GM18505 (cell line): ENCODE data around the gene RBFOX1.

Experiments
- ATAC-seq: cut with Tn5 transposase; IDR thresholded peaks from one replicate; pipeline ENCODE4 v1.9.1; 2021; ENCODE audit not compliant: unreplicated experiment
- POLR2A ChIP-seq: IDR thresholded peaks from 4 replicates; pipeline ENCODE4 v1.6.1; 2011; ENCODE audit warnings: borderline replicate concordance; ENCODE audit not compliant: insufficient read depth, insufficient read length; ENCODE audit errors: extremely low read depth

The RBFOX1 gene

DNA sequence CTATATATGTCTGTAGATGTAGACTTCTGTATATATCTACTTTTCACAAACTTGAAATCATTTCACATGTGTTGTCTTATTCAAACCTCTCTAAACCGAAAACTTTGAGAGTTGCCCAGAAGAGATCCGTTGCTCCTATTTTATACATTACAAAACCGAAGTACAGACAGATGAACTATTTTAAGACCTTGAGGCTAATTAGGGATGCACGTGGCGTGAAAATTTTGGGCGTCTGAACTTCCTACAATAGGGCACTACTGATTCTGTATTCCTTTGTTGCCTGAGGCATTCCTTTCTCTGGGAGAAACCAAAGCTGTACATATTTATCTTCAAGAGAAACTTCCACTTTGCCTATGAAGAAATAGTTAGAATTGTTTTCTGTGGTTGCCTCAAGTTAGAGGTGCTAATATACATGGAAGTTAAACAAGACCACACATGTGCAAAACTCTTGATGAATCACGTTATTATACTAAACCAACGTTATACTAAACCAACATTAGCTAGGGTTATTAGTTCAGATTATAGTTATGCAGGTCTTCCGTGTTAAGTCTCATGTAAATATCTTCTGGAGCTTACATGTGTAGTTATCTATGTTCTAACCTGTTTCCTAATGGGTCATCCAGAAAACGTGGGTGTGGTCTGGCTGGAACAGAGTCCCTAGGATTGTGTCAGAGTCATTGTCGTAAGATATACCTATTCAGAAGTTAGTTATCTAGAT, 111.2 kb downstream of the RBFOX1 start:
- ATAC-seq, result no peak
- no peak for TF ChIP-seq POLR2A

DNA sequence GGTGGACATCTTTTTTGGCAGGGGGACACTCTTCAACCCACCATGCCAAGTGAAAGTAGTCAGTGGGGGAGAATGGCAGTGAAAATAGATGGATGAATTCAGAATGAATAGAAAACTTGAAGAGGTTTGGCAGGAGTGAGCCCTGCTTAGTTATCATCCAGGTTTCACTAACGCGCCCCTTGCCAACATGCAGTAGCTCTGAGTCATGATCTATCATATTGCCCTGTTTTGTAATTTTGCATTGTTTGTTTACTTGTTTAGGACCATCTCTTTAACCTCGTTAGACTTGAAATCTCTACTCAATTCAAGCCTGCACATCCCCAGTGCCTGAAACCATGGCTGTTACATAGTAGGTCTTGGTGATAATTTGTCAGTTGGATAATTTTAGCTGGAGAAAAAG, 116.7 kb downstream of the RBFOX1 start:
- ATAC-seq, result no peak
- TF ChIP-seq POLR2A, result no peak

DNA sequence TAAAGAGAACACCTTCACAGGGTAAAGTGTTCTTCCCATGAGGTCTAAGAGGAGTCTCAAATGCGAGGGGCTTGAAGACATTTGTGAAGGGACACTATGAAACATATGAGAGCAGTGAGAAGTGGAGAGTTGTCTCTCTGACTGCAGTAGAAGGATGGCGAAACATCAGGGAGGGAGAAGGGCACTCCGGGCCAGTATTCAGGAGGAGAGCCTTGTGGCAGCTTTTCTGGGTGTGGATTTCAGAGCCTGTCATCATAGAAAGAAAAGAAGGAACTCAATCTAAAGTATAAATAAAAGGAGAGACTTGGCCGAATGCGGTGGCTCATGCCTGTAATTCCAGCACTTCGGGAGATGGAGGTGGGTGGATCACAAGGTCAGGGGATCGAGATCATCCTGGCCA, 117.2 kb downstream of the RBFOX1 start:
- TF ChIP-seq POLR2A, result no peak
- no peak for ATAC-seq

DNA sequence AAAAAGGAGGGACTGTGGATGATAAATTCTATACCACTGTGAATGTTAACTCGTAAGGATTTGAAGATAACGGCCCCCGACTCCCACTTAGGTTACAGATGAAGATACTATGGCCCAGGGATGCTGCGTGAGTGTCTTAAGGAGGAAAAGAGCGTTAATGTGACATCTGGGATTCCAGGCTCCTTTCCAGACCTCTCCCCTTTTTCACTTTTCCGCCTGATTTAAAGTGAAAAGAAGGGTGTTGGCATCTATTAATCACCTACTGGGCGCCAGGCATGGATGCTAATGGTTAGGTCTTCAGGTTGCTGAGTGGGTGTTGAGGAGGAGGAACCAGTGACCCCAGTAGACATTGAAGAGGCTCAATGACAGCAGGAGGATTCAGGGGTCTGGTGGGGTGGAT, 117.8 kb downstream of the RBFOX1 start:
- no peak for TF ChIP-seq POLR2A
- no peak for ATAC-seq

DNA sequence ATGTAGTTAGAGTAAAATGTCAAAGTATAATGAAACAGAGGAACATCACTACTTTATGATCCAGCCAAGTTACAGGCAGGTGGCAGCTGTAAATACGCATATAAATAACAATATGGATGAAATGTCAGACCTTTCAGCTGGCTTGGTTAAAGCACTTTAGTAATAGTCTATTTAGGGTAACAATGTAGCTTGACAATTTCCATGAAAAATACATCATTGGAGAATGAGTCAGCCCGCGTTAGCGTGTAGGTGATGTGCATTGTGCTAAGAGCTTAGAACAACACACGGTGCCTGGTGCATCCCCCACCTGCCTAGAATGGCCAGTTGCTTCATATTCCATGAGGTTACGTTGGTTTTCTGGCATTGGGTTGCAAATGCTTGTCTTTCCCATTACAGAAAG, 119.4 kb downstream of the RBFOX1 start:
- no peak for TF ChIP-seq POLR2A
- no peak for ATAC-seq

DNA sequence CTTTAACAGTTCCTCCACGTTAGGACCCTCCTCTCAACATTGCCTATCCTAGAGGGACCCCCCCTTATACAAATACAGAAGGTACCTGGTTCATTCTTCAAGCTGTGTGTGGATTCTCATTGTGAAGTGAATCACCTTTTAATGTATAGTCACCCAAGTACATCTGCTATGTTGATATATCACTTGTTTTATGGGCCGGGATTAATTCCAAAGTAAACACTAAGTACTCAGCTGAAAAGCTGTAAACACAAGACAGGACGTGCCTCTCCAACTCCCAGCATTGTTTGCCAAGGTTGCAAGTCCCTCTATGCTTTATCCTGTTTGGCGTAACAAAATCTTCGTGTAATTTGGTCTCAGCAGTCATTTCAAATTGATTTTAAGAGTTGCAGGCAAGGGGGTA, 123.6 kb downstream of the RBFOX1 start:
- no peak for TF ChIP-seq POLR2A

DNA sequence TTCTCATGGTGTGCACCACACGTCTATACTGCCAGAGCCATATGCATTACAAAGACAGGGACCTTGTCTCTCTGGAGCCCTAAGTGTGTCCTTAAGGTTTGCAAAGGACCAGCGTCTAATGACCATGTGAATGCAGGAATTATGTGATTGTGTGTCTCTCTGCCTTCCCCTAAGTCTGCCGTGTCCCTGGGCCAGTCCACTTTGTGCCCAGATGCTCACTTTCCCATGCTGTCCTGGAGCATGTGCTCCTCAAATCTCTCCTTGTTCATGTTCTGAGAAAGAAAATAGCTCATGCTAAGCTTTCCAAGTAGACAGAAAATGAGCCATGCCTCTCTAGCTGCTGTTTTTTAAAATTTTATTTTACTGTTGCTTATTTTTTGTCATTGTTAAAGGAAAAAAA, 125.5 kb downstream of the RBFOX1 start:
- TF ChIP-seq POLR2A, result no peak
- ATAC-seq, result no peak

More for the DNA sequence above, 123.6 kb downstream of the RBFOX1 start:
- no peak for ATAC-seq

DNA sequence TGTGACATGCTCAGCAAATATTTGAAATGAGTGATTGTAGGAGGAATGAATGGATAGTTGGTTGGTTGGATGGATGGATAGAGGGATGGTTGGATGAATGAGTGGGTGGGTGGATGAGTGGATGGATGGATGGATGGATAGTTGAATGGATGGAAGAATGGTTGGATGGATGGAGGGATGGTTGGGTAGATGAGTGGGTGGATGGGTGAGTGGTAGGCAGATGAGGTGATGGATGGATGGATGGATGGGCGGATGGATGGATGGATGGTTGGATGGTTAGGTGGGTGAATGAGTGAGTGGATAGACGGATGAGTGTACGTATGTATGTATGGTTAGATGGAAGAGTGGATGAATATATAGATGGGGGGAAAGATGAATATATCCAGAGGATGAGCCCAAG, 137.7 kb downstream of the RBFOX1 start:
- ATAC-seq, result no peak
- TF ChIP-seq POLR2A, result no peak

DNA sequence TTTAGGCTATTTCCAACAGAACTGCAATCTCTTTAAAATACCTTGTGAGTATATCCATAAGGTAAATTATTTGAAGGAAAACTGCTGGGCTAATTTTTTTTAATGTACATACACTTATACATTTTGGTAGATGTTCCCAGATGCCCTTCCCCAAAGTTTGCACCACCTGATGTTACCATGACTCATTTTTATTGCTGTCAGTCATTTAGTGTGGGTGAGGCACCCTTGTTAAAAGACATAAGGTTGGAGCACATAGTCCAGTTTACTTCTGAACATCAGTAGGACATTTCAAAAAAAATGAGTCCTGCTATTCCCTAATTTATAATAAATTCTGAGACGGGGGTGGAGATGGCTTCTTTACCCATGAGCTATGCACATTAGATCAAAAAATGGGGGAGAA, 138.6 kb downstream of the RBFOX1 start:
- no peak for TF ChIP-seq POLR2A
- ATAC-seq, result no peak

DNA sequence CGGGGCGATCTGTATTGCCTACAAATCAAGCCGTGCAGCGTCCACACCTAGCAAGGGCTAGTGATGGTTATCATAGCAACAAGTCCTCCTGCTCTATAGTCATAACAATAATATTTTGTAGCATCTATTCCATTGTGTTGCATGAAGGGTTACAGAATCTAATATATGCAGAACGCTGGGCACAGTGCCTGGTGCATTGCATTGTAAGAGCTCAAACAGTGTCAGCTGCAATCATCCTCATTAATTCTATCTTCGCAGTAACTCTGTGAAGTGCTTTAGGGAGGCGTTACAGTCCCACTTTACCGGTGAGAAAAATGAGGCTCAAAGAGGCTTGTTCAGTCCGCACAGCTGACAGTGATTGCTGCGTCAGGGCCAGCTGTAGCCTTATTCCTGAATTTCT, 149.4 kb downstream of the RBFOX1 start:
- no peak for TF ChIP-seq POLR2A
- ATAC-seq, result no peak

DNA sequence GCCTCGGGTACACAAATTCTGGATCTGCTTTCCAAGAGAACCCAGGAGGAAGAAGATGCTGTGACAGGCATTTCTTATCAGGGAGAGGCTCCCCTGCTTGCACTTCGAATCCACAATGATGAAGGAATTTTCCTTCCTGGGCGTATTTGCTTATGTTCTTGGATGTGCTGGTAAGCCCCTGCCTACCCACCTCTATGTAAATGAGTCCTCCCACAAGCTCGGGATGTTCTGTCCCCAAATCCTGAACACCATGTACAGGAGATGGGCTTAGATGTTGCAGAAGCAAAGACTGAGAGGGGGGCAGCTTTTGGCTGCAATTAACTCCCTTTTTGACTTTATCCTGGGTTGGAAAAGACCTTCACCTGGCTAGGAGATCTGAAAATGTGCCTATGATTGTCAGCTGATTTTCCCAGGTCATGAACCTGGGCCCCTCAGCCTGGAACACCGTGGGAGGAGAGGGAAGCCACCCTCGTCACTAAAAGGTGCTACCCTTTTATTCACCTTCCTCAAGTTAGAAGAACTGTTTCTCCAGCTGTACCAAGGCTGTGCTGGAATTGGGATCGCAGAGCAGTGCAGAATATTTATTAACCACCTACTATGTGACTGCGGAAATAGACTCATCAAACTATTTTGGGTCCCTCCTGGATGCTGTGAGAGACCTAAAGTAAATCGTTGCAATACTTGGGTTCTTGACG, 150.1 kb downstream of the RBFOX1 start:
- no peak for ATAC-seq

DNA sequence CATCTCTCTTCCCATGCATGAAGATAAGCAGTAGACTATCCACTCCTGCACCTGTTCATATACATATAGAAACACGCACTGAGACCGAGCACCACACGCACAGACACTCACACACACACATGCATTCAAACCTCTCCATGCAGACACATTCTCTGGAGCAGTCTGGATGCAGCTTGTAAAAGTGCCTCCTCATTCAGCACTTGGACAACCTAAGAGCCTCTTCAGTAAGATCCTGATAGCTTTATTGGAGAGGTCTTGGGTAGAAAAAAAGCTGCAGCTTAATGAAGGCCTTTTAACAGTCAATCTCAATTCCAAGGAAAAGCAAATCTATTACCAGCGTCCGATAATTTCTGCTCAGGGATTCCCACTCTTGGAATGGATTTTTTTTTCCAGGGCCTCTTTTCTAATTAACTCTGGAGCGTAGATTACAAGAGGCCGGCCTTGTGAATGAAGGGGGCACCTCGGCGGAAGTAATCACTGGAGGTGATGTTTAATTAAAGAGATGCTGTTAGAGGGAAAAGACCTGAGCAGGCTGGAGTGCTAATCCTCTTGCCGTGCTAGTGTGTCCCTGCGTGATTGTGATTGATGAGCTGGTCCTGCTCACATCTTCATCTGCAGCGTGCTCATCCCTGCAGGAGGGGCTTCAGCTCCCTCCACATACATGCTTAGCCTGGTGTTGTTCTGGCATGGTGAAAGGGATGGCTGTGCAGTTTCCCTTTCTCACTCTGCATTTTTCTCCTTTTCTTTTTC, 155.1 kb downstream of the RBFOX1 start:
- ATAC-seq, result no peak
- no peak for TF ChIP-seq POLR2A

More for the DNA sequence above, 150.1 kb downstream of the RBFOX1 start:
- TF ChIP-seq POLR2A, result no peak

DNA sequence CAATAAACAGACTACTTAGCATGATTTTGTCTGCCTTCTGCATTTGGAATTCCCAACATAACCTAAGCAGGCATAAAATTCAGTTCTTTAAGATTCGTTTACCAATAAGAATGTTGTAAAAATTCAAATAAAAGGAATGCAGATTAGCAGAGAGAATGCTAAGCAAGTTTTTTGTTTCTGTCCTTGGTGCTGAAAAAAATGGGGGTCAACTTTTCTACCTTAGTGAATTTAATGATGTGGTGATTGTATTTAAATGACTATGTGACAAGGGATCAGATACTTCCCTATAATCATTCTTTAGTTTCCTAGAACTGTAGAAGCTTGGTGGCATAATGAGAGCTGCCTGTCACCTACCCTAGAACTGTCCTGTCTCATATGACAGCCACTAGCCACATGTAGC, 159.5 kb downstream of the RBFOX1 start:
- TF ChIP-seq POLR2A, result no peak
- ATAC-seq, result no peak

DNA sequence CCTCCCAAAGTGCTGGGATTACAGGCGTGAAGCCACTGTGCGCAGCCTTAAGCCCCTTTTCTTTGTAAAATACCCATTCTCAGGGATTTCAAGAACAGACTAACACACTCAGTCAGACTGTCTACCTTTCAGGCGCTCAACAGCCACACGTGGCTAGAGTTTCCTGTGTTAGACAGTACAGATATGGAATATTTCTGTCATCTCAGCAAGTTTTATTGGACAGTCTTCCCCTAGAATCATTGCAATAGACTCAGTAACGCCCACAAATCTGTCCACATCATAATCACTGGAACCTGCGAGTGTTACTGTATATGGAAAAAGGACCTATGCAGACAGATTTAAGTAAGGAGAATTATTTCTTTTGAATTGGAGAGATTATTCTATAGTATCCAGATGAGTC, 160.5 kb downstream of the RBFOX1 start:
- ATAC-seq, result no peak
- TF ChIP-seq POLR2A, result no peak
